Chondrocyte (in vitro differentiated cells): ENCODE results near the gene KIAA1217. TPM values are rescaled to one million over a fixed set of nuclear protein-coding genes. Genes with fewer than 3 reads are reported as not detected.

Source experiments
- DNase-seq: peaks from one replicate; pipeline ENCODE4 v3.0.0; 2021; ENCODE audit warnings: mixed read lengths, low spot score
- H3K27ac Mint-ChIP-seq: one replicate; pipeline ENCODE4 v1.8.0; 2021; ENCODE audit warnings: mild to moderate bottlenecking, moderate library complexity, mixed read lengths; ENCODE audit not compliant: unreplicated experiment
- H3K27me3 Mint-ChIP-seq: 2 replicates; pipeline ENCODE4 v1.8.0; 2021; ENCODE audit warnings: low read depth, mixed read lengths
- H3K36me3 Mint-ChIP-seq: 2 replicates; pipeline ENCODE4 v1.8.0; 2021; ENCODE audit warnings: low read depth, mixed read lengths
- H3K4me1 Mint-ChIP-seq: 2 replicates; pipeline ENCODE4 v1.8.0; 2021; ENCODE audit warnings: low read depth, mild to moderate bottlenecking, mixed read lengths
- H3K4me3 Mint-ChIP-seq: one replicate; pipeline ENCODE4 v1.8.0; 2021; ENCODE audit warnings: mild to moderate bottlenecking, moderate library complexity, mixed read lengths; ENCODE audit not compliant: unreplicated experiment
- H3K9me3 Mint-ChIP-seq: 2 replicates; pipeline ENCODE4 v1.8.0; 2021; ENCODE audit warnings: low read depth, mixed read lengths
- CTCF ChIP-seq: fragments of 200-600 bp; sonication (generic); IDR thresholded peaks from 2 replicates; pipeline ENCODE4 v1.5.0; 2021; ENCODE audit warnings: antibody characterized with exemption, mild to moderate bottlenecking, moderate library complexity
- total RNA-seq: library from RNA; stranded (reverse); gene quantifications from 3 replicates; pipeline ENCODE4 v1.2.1, GENCODE V29; 2021

KIAA1217 gene
- total RNA-seq, 1 donor from 2014 or later = 13.2 TPM

- peaks cover 29% of the 10 kb centered on the region for H3K4me1 Mint-ChIP-seq
- no peaks in the 10 kb centered on the region for H3K9me3 Mint-ChIP-seq
- TF ChIP-seq CTCF = no peak
- no peaks in the 10 kb centered on the region for H3K36me3 Mint-ChIP-seq
- H3K27ac Mint-ChIP-seq = peak overlapping the region; percentile 3
- no peak for DNase-seq
- H3K4me3 Mint-ChIP-seq = no peak overlapping the region
- no peaks in the 10 kb centered on the region for H3K27me3 Mint-ChIP-seq
Measured at GRCh38 chr10:24456322-24456721, 247.4 kb downstream of the KIAA1217 start.

GRCh38 chr10:24457661-24458318, 248.9 kb downstream of the KIAA1217 start:
- H3K9me3 Mint-ChIP-seq = no peaks in the 10 kb centered on the region
- H3K27me3 Mint-ChIP-seq = no peaks in the 10 kb centered on the region
- H3K27ac Mint-ChIP-seq = peak overlapping the region; percentile 7
- TF ChIP-seq CTCF = no peak
- no peak for DNase-seq
- peaks cover 33% of the 10 kb centered on the region for H3K4me1 Mint-ChIP-seq
- no peaks in the 10 kb centered on the region for H3K36me3 Mint-ChIP-seq
- H3K4me3 Mint-ChIP-seq = no peak overlapping the region

- peaks cover 44% of the 10 kb centered on the region for H3K4me1 Mint-ChIP-seq
- H3K4me3 Mint-ChIP-seq = no peak overlapping the region
- no peaks in the 10 kb centered on the region for H3K9me3 Mint-ChIP-seq
- TF ChIP-seq CTCF = no peak
- DNase-seq = no peak
- no peaks in the 10 kb centered on the region for H3K27me3 Mint-ChIP-seq
- H3K27ac Mint-ChIP-seq = no peak overlapping the region
- H3K36me3 Mint-ChIP-seq = no peaks in the 10 kb centered on the region
Measured at GRCh38 chr10:24459836-24460235, 250.9 kb downstream of the KIAA1217 start.

GRCh38 chr10:24462291-24462813, 253.4 kb downstream of the KIAA1217 start:
- peaks cover 59% of the 10 kb centered on the region for H3K4me1 Mint-ChIP-seq
- no peak overlapping the region for H3K27ac Mint-ChIP-seq

More at GRCh38 chr10:24462291-24462813, 253.4 kb downstream of the KIAA1217 start:
- H3K4me3 Mint-ChIP-seq = no peak overlapping the region
- no peak for TF ChIP-seq CTCF
- no peak for DNase-seq
- H3K27me3 Mint-ChIP-seq = no peaks in the 10 kb centered on the region
- no peaks in the 10 kb centered on the region for H3K36me3 Mint-ChIP-seq
- no peaks in the 10 kb centered on the region for H3K9me3 Mint-ChIP-seq
